ENCODE data around the gene BLVRB.
A peak's percentile ranks its signal among the peaks of the same experiment; 100 is the strongest.
"Not testable (repeated sequence)": the region's sequence is repeated elsewhere in the genome, so short reads cannot be mapped to it uniquely, and the experiment has no call there.

Gene BLVRB

GRCh38 chr19:40475878-40476644 is 10.5 kb upstream of the BLVRB start:
- DNase-seq: not testable (repeated sequence)

- no peak for DNase-seq
These were observed 9.2 kb upstream of the BLVRB start for GRCh38 chr19:40474737-40475136.

- no peak for DNase-seq
These were observed 7.0 kb upstream of the BLVRB start for GRCh38 chr19:40472516-40472915.

GRCh38 chr19:40471111-40471510 is 5.6 kb upstream of the BLVRB start:
- DNase-seq: no peak

GRCh38 chr19:40469011-40469410 is 3.5 kb upstream of the BLVRB start:
- DNase-seq: no peak

- no peak for DNase-seq
These were observed 1.6 kb upstream of the BLVRB start, which contains the start of gene SPTBN4 for GRCh38 chr19:40466985-40467734. SPTBN4 (plus strand) TSS chr19:40467001; CDS start chr19:40472622, 5,621 bp downstream.

- DNase-seq: no peak
These were observed 857 bp upstream of the BLVRB start for GRCh38 chr19:40466219-40466984.

GRCh38 chr19:40465025-40465556 is 454 bp downstream of the BLVRB start:
- peak; percentile 74 for DNase-seq

- DNase-seq: peak; percentile 93
These were observed 1.2 kb downstream of the BLVRB start for GRCh38 chr19:40464059-40465024.

- not testable (repeated sequence) for DNase-seq
These were observed 1.9 kb downstream of the BLVRB start for GRCh38 chr19:40463587-40464037.

GRCh38 chr19:40461669-40462221 is 3.8 kb downstream of the BLVRB start:
- no peak for DNase-seq

- no peak for DNase-seq
These were observed 5.4 kb downstream of the BLVRB start for GRCh38 chr19:40460185-40460584.

- DNase-seq: no peak
These were observed 7.0 kb downstream of the BLVRB start for GRCh38 chr19:40458597-40458974.

GRCh38 chr19:40457953-40458596 is 7.5 kb downstream of the BLVRB start:
- no peak for DNase-seq

GRCh38 chr19:40457048-40457447 is 8.5 kb downstream of the BLVRB start:
- DNase-seq: no peak

GRCh38 chr19:40453943-40454342 is 11.6 kb downstream of the BLVRB start:
- DNase-seq: not testable (repeated sequence)

GRCh38 chr19:40453151-40453735 is 12.3 kb downstream of the BLVRB start:
- DNase-seq: no peak

- no peak for DNase-seq
These were observed 13.5 kb downstream of the BLVRB start for GRCh38 chr19:40452016-40452415.

- no peak for DNase-seq
These were observed 14.9 kb downstream of the BLVRB start for GRCh38 chr19:40450664-40451063.

GRCh38 chr19:40449506-40449905 is 16.0 kb downstream of the BLVRB start:
- no peak for DNase-seq

Measured in eye (tissue), 1 donor.